ENCODE data around the gene HTT-AS.

HTT-AS gene

GRCh38 chr4:3016961-3017360 lies 57.4 kb downstream of the HTT-AS start:
- H3K4me3 ChIP-seq (ENCODE audit: low read depth, low read length): no peak overlapping the region
- TF ChIP-seq CTCF (IDR thresholded peaks at IDR 0.05; ENCODE audit: low read depth, low read length, missing control alignments): no peak
- DNase-seq (ENCODE audit: low read depth): no peak
- in situ Hi-C loops (cut with HindIII; ENCODE audit: low sequenced_read_pairs): no loop called here

GRCh38 chr4:3013839-3014350 lies 60.4 kb downstream of the HTT-AS start:
- in situ Hi-C loops (cut with HindIII; ENCODE audit: low sequenced_read_pairs): no loop called here
- DNase-seq (ENCODE audit: low read depth): no peak
- H3K4me3 ChIP-seq (ENCODE audit: low read depth, low read length): no peak overlapping the region
- TF ChIP-seq CTCF (IDR thresholded peaks at IDR 0.05; ENCODE audit: low read depth, low read length, missing control alignments): no peak

Data from astrocyte of the cerebellum (primary cell).